DMS79 (cell line): Measurements from ENCODE around the gene KCTD21.
"Not testable (repeated sequence)": the region's sequence is repeated elsewhere in the genome, so short reads cannot be mapped to it uniquely, and the experiment has no call there.

ENCODE experiments used
- DNase-seq: peaks from one replicate; lab custom pipeline; 2025; lab: John Stamatoyannopoulos, UW

Gene KCTD21

DNA sequence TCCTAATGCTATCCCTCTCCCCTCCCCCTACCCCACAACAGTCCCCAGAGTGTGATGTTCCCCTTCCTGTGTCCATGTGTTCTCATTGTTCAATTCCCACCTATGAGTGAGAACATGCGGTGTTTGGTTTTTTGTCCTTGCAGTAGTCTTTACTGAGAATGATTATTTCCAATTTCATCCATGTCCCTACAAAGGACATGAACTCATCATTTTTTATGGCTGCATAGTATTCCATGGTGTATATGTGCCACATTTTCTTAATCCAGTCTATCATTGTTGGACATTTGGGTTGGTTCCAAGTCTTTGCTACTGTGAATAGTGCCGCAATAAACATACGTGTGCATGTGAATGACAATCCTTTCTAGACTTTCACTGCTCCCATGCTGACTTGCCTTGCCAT is 12.6 kb downstream of the KCTD21 start:
- DNase-seq = not testable (repeated sequence)

DNA sequence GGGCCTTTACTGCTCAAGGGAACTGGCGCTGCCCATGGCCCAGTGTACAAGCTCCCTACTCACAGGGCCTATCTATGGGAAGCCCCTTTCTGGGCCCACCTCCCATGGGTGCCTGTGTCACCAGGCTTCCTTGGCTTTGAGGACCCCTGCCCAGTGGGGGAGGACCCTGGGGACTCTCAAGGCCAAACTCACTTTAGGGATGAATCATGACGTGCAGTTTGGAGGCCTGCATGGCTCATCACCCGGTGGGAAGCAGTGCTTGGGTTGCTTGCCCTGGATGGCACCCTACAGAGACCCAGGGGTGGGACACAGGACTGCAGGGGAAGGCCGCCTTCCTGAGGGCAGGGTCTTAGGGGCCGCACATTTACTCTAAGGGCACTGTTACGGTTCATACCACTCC is 16.5 kb downstream of the KCTD21 start:
- DNase-seq = no peak

DNA sequence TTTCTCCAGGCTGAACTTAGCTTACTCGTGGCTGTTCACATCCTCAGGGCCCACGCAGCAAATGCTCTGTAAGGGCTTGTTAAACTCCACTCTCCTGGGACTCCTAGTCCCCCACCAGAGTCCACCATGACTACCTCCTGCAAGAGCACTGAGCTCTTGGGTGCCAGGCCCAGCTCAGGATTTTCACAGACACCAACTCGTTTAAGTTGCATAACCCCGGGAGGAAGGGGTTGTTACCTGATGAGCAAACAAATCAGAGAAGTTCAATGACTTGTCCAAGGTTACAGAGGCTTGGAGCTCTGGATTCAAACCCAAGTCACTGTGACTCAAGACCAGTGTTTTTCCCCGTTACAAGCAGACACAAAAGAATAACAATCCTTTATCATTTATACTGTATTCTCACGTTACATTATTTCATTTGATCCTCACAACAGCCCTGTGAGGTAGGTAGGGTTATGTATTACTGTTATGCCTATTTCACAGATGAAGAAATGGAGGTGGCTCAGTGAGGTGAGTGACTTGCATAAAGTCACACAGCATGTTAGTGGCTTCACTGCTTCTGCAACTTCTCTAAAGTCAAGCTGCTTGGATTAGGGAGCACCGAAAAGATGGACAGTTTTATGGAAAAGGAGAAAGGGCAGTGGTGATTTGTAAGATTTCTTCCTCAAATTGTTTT is 17.4 kb downstream of the KCTD21 start:
- no peak for DNase-seq

DNA sequence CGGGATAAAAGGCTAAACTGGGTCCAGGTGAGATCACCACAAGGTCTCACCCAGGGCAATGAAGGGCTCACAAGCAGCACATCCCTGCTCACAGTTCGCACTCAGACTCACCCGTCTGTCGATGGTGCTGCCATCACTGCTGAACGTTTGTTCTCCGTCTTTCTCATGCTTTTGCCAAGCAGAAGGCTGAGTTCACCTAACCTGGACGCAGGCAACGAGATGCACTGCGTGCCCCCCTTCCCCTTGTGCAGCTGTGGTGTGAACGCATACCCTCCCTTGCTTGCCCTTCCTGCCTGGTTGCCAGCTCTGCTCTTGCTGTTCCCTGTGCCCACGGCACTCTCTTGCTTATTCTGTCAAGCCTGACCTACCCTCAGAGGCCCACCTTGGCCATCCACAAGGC is 18.0 kb downstream of the KCTD21 start:
- no peak for DNase-seq

DNA sequence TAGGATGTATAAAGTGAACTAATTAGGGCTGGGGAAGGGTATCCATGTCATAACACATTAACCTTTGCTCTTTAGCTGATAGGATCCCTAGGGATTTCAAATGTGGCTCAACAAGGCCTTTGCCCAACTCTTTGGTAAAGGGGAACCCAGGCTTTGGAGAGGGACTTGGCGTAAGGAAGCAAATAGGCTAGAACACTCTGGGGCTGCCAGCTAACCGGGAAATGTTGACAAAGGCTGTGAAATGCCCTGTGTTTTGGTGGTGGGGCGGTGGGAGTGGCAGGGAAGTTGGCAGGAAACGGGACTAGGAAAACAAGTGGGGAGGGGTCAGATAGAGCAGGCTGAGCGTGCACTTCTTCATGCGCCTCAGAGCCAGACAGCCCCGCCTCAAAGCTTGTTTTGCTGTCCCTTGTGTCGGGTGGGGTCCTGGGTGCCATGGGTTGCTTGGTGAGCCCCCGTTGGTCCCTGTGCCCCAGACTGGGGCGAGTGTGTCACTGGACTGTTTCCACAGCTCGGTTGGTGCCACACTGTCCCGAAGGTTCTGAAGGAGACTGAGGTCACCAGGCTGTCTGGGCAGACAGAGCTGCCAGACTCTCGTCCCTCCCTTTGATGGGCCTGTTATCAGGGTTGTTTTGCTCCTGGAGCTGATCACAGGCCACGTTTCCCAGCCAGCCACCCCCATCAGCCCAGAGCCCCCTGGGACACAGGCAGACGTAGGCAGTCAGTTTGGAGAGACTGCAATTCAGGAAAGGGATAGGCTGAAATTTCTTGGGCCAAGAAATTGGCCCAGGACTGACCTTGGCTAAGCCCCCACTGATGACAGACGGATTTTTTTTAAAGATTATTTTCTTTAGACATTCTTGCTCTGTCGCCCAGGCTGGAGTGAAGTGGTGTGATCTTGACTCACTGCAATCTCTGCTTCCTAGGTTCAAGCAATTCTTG is 19.6 kb downstream of the KCTD21 start:
- no peak for DNase-seq

DNA sequence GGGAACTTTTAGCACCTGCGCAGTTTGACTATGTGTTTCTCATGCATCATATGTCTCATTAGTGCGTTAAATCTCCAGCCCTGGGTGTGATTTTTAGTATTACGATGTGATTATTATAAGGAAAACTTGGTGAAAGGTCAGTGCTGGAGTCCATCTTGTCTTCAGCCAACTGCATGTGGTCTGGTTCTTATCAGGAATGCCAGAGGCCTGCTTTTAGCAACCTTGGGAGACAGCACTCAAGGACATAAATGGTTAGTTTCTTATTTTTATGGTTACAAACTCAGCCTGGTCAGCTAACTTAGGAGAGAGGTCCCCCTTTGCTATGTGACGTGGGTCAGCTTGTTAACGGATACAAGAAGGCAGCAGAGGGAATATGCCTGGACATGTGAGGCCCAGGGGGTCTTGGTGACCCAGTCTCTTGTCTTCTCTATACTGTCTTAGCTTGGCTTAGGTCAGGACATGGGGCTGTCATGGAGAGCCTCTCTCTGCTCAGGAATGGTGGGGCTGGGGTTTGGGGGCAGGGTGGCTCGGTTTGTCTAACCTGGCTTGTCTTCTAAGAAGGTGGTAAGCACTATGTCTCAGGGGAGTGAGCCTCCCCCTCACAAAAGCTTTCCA is 21.5 kb downstream of the KCTD21 start:
- DNase-seq = no peak

DNA sequence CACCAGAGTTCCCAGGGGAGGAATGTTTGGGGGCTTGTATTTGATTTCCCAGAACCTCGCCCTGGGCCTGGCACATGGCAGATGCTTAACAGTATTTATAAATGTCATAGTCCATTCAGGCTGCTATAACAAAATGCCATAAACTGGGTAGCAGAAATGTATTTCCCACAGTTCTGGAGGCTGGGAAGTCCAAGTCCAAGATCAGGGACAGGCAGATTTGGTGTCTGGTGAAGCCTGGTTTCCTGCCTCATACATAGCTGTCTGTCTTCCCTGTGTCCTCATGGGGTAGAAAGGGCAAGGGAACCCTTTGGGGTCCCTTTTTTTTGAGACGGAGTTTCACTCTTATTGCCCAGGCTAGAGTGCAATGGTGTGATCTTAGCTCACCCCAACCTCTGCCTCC is 24.0 kb downstream of the KCTD21 start:
- DNase-seq = no peak

DNA sequence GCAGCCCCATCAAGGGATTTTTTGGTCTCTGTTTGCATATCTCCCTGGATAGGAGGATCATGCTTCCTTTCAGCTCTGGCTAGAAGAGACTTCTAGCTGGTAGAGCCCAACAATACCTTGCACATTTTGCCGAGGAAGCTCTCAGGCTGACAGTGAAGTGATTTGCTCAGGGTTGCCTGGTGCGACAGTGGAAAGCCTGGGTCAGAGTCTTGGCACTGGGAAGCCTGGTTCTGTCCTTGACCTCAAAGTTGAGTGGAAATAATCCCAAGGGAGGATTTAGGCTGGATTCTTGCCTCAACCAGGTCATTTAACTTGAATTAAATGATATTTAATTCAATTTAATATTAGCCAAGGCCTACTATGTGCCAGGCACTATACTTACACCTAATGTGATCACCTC is 24.6 kb downstream of the KCTD21 start:
- DNase-seq = no peak

DNA sequence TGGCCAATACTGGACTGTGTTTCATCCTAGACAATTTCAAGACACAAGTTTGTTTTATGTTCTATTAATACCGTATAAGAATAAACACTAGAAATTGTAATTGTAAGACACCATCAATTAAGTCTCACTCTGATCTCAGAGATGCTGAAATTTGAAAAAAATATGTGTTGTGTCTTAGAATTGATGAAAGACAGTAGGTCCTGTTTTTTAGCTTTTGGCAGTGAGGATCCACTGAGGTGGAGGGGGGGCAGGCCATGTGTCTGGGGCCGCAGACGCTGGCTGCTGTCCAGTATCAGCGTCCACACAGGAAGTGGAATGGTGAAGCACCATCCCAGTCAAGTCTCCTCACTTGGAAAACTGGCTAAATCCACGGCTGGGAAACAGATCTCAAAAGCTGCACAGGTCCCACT is 26.5 kb downstream of the KCTD21 start:
- no peak for DNase-seq

DNA sequence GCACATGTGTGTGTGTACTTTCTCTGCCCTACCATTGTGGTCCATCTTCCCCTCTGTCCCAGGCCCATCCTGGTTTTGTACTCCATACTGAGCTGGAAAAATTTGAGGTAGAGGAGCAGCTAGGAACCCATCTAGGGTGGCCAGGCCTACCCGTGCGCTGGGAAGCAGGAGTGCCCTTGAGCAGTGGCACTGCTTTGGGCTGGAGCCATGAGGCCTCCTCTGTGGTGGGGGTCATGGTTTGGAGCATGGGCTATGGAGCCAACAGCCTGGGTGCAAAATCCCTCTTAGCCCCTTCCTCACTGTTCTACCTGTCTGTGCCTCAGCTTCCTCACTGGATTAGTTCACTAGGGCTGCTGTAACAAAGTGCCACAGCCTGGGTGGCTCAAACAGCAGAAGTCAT is 27.1 kb downstream of the KCTD21 start:
- DNase-seq = no peak

DNA sequence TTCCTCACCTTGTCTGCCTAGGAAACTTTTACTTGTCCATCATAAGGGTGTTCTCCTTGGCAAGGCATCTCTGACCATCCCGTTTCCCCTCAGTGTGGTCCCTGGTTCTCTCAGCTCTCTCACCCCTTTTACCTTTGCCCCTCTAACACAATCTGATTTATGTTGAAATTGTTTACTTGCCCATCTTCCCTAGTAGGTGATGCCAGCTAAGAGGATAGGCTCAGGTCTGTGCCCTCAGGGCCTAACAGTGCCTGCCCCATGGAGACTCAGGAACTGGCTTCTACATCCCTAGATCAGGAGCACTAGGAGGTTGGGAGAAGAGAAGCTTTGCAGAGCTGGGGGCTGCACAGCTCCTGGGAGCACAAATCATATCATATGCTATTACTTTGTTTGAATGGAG is 27.9 kb downstream of the KCTD21 start:
- DNase-seq = no peak

DNA sequence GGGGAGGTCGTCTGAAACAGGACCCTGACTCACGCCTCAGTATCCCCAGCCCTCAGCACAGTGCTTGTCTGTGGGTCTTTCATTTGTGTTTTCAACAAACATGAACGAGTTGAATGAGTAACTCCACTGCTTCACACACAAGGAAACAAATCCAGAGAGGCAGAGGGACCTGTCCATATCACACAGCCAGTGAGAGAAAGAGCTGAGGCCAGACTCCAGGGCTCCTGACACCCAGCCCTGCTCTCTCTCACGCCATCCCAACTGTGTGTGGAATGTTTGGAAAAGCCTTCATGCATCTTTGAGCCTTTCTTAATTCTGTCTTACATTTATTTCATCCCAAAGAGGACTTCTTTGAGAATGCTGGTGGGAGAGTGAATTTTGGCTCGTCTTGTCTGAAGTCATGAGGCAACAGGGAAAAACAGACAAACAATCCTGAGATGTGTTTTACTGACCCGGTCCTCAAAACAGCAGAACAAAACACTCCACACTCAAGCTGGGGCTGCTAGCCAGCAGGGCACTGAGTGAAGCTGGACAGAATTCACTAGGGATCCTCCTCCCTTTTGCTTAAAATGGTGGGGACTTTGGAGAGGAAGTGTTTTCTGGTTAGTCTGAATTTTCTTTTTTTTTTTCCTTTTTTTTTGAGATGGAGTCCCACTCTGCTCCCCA is 29.3 kb downstream of the KCTD21 start:
- DNase-seq = no peak

DNA sequence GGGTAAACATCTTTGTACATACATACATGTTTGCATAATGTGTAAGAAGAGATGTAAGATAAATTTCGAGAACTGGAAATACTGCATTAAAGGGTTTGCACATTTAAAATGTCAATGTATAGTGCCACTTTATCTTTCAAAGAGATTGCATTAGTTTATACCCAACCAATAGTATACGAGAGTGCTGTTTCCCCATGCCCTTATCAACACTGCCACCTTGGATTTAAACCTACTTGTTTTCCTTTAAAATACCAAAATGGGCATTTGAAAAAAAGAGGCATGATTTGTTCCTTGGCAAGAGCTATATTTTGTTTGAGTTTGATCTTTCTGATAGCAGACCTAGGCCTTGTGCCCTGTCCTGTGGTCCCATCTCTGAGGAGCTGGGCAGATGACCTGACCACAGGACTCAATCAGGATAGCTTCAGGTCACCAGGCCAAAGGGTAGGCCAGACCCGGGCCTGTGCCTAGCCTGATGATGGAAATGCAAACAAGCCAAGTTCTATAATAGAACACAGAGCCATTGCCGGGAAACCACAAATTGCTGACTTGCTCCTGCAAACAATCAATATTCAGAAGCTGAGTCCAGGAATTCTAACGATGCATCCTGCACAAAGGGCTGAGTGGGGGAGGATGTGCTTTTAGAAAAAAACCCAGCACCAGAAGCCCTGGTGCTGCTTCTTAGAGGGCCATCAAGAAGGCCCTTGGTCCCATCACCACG is 32.1 kb downstream of the KCTD21 start:
- no peak for DNase-seq

DNA sequence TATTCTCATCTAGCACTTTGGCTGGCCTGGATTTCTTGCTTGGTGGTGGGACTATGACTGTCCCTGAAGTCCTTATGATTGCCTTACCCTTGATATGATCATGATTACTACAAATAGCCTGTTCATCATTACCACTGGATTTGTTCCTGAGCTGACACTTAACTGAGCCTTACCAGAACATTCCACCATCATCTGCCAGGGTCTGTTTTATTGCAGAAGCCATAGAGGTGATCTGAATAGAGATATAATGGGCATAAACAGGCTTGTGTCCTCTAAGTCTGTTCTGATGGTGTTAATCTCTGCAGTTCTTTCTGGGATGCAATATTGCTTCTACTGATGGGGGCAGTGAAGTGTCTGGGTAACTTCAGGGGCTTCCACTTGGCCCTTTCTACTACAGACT is 36.6 kb downstream of the KCTD21 start:
- no peak for DNase-seq

DNA sequence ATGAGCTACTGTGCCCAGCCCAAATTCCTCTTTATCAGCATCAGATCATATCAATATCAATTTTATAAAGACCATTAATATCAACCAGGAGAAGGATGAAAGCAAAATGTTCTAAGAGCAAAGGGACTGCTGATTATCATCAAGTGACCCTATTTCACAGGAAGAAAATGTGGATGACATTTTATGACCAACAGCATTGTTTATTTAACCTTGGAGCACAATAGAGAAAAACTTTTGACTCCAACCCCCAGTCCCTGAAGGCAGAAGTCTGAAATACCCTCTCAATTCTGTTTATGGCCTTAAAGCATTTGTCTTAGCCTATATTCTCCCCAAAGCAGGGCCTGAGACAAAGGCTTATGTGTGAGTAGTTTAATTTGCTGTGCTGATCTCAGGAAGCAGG is 37.7 kb downstream of the KCTD21 start:
- DNase-seq = no peak

DNA sequence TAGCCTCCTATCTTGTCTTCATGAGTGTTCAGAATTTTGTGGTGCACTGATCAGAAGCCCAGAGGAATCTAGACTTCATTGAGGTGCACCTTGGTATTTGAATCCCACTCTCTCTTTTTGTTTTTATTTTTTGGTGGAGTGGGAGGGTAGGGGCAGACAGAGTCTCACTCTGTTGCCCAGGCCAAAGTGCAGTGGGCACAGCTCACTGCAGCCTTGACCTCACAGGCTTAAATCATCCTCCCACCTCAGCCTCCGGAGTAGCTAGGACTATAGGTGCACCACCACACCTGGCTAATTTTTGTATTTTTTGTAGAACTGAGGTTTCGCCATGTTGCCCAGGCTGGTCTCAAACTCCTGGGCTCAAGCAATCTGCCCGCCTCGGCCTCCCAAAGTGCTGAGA is 38.1 kb downstream of the KCTD21 start:
- no peak for DNase-seq

DNA sequence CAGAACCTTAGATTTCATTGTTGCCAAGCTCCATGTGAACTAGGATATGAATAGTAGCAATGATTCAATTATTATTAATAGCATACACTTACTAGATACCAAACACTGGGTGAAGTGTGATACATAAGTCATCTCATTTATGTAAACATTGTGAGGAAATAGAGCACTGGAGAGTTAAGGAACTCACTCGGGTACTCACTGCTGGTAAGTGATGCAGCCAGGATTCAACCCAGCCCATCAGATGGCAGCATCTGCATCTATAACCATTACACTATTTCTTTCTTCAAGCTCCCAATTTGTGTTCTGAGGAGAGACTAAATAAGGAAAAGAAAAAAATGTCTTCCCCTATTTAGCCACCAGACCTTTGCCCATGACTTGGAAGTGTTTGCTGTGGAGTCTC is 38.8 kb downstream of the KCTD21 start:
- DNase-seq = no peak

DNA sequence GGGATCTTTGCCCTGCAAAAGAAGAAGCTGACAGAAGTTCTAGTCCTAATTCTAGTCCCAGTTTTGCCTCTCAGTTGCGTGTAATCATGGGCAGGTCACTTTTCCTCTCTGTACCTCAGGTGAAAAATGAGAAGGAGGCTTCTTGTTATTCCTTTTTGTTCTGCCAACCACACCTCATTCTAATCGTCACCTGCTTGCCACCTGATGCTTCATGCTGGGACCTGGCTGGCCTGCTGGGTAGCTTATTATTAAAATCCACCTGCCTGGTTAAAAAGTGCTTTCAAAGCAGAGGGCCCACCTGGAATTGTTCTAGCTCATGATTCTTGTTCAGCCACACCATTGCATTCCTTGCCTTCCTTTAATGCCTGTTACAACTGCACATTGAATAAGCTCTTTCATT is 40.6 kb downstream of the KCTD21 start:
- peak; percentile 42 for DNase-seq

DNA sequence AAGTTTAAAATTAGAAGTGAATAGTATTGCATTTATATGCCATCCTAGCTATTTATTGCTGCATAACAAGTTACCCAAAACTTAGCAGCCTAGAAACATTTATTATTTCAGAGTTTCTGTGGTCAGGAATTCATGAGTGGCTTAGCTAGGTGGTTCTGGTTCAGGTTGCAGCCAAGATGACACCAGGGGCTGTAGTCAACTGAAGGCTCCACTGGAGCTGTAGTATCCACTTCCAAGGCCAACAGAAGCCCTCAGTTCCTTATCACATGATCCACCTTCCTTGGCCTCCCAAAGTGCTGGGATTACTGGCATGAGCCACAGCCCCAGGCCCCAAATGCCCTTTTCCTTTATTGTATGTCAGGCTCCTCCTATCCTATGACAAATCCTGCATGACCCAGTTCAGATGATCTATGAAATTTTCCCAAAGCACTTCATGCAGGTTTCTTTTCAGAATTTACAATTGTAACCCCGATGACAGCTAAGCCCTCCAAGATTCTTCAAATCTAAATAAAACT is 42.9 kb downstream of the KCTD21 start:
- no peak for DNase-seq

DNA sequence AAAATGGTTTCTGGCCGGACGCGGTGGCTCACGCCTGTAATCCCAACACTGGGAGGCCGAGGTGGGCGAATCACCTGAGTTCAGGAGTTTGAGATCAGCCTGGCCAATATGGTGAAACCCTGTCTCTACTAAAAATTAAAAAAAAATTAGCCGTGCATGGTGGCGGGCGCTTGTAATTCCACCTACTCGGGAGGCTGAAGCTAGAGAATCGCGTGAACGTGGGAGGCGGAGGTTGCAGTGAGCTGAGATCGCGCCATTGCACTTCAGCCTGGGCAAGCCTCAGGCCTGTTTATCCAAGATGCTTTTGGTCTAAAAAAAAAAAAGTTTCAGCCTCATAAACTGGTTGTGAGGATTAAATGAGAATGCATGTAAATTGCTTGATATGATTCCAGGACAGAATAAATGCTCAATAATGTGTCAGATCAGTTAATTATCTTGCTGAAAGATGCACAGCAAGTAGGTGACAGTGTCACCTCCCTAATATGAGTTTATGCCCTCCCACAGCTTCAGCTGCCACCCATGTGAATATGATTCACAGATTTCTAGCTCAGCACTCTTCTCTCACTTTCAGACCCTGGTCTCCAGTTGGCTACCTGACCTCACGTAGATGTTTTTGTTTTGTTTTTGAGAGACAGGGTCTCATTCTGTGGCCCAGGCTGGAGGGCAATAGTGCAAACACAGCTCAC is 47.9 kb downstream of the KCTD21 start:
- DNase-seq = no peak
